IMR-90 (cell line): ENCODE results near the gene BSPRY. TPM values are rescaled to one million over a fixed set of nuclear protein-coding genes. Genes with fewer than 3 reads are reported as not detected.

Source experiments
- ATAC-seq: fragments of 200-7000 bp; cut with Tn5 transposase; 2 replicates; pipeline ENCODE4 v1.9.1; 2020; ENCODE audit warnings: low read depth, mild to moderate bottlenecking, moderate library complexity
- BruUV-seq: library from RNA; stranded (reverse); fragments of 400-500 nt; replicated peaks from 2 replicates; lab custom pipeline; 2021; lab: Mats Ljungman, UMichigan
- CTCF ChIA-PET: fragments of 300-600 bp; formaldehyde crosslinking; extraction: SDS; loops from one replicate; lab custom pipeline; 2021; ENCODE audit warnings: antibody characterized with exemption; lab: Yijun Ruan, JAX
- POLR2A ChIA-PET: fragments of 300-600 bp; sonication (Branson Sonifier 250); formaldehyde crosslinking; loops from one replicate; lab custom pipeline; 2022; ENCODE audit warnings: antibody characterized with exemption; ENCODE audit not compliant: unreplicated experiment; lab: Charles Lee
- DNase-seq: peaks from one replicate; pipeline ENCODE4 v3.0.0; 2013
- H2AFZ ChIP-seq: replicated peaks from 2 replicates; pipeline ENCODE3; 2013; ENCODE audit warnings: low read length, mild to moderate bottlenecking; ENCODE audit not compliant: poor library complexity
- H2AK5ac ChIP-seq: 2 replicates; pipeline ENCODE4 v1.6.1; 2013; ENCODE audit warnings: low read depth, low read length, inconsistent platforms
- H2AK9ac ChIP-seq: replicated peaks from 2 replicates; pipeline ENCODE3; 2013; ENCODE audit warnings: mild to moderate bottlenecking, low read depth, low read length, moderate library complexity; ENCODE audit not compliant: poor library complexity
- H2BK120ac ChIP-seq: 2 replicates; pipeline ENCODE4 v1.6.1; 2013; ENCODE audit warnings: low read depth, low read length, inconsistent platforms
- H2BK15ac ChIP-seq: 3 replicates; pipeline ENCODE4 v1.6.1; 2013; ENCODE audit warnings: low read depth, low read length, inconsistent platforms
- H2BK20ac ChIP-seq: 2 replicates; pipeline ENCODE4 v1.6.1; 2013; ENCODE audit warnings: low read depth, mild to moderate bottlenecking, inconsistent platforms, low read length, moderate library complexity
- H2BK5ac ChIP-seq: 2 replicates; pipeline ENCODE4 v1.6.1; 2013; ENCODE audit warnings: mild to moderate bottlenecking, low read depth, low read length, inconsistent platforms; ENCODE audit not compliant: poor library complexity, severe bottlenecking
- H3K14ac ChIP-seq: replicated peaks from 2 replicates; pipeline ENCODE4 v1.6.1; 2013; ENCODE audit warnings: low read depth, low read length, inconsistent platforms
- H3K18ac ChIP-seq: 2 replicates; pipeline ENCODE4 v1.6.1; 2013; ENCODE audit warnings: low read depth, low read length, control low read depth
- H3K23ac ChIP-seq: 2 replicates; pipeline ENCODE4 v1.6.1; 2013; ENCODE audit warnings: low read depth, low read length, inconsistent platforms
- H3K27ac ChIP-seq: 2 replicates; pipeline ENCODE4 v1.5.1; 2013; ENCODE audit warnings: mild to moderate bottlenecking, control low read depth, low read length; ENCODE audit not compliant: insufficient read depth
- H3K27me3 ChIP-seq: 2 replicates; pipeline ENCODE4 v1.6.1; 2013; ENCODE audit warnings: low read length; ENCODE audit not compliant: control insufficient read depth, insufficient read depth
- H3K36me3 ChIP-seq: 2 replicates; pipeline ENCODE4 v1.6.1; 2013; ENCODE audit warnings: low read length, mixed read lengths; ENCODE audit not compliant: control insufficient read depth, insufficient read depth
- H3K4ac ChIP-seq: 2 replicates; pipeline ENCODE4 v1.6.1; 2013; ENCODE audit warnings: low read depth, low read length, inconsistent platforms
- H3K4me1 ChIP-seq: 2 replicates; pipeline ENCODE4 v1.6.1; 2013; ENCODE audit warnings: low read length, mixed read lengths; ENCODE audit not compliant: control insufficient read depth, insufficient read depth
- H3K4me2 ChIP-seq: 2 replicates; pipeline ENCODE4 v1.6.1; 2013; ENCODE audit warnings: low read depth, mild to moderate bottlenecking, control low read depth, low read length, moderate library complexity
- H3K4me3 ChIP-seq: 2 replicates; pipeline ENCODE4 v1.5.1; 2013; ENCODE audit warnings: low read depth, mild to moderate bottlenecking, control low read depth, low read length, moderate library complexity; ENCODE audit not compliant: insufficient read depth
- H3K56ac ChIP-seq: 2 replicates; pipeline ENCODE4 v1.6.1; 2013; ENCODE audit warnings: low read length, inconsistent platforms; ENCODE audit not compliant: insufficient read depth; ENCODE audit errors: extremely low read depth
- H3K79me1 ChIP-seq, 2 experiments: 2 replicates each; pipeline ENCODE4 v1.6.1; 2013; ENCODE audit warnings: low read length in 2 of 2, inconsistent platforms in 1 of 2, low read depth in 1 of 2
- H3K9ac ChIP-seq: 2 replicates; pipeline ENCODE4 v1.6.1; 2013; ENCODE audit warnings: low read depth, low read length, control low read depth
- H3K9me1 ChIP-seq: 2 replicates; pipeline ENCODE4 v1.6.1; 2013; ENCODE audit warnings: low read length, inconsistent platforms; ENCODE audit not compliant: insufficient read depth
- H3K9me3 ChIP-seq: 2 replicates; pipeline ENCODE4 v1.6.1; 2013; ENCODE audit warnings: low read length; ENCODE audit not compliant: control insufficient read depth, insufficient read depth
- H4K20me1 ChIP-seq: 2 replicates; pipeline ENCODE4 v1.6.1; 2013; ENCODE audit warnings: low read length, inconsistent platforms; ENCODE audit not compliant: insufficient read depth
- H4K5ac ChIP-seq: 2 replicates; pipeline ENCODE4 v1.6.1; 2013; ENCODE audit warnings: mild to moderate bottlenecking, low read depth, low read length, control low read depth
- H4K8ac ChIP-seq, 2 experiments: 2 replicates each; pipeline ENCODE4 v1.6.1; 2013; ENCODE audit warnings: low read depth in 2 of 2, low read length in 2 of 2, control low read depth in 1 of 2, inconsistent platforms in 1 of 2
- H4K91ac ChIP-seq: 2 replicates; pipeline ENCODE4 v1.6.1; 2013; ENCODE audit warnings: low read depth, low read length, inconsistent platforms; ENCODE audit not compliant: insufficient read depth
- BHLHE40 ChIP-seq: fragments of 150-350 bp; IDR thresholded peaks from 2 replicates; pipeline ENCODE4 v1.6.1; 2016; ENCODE audit warnings: mild to moderate bottlenecking, low read depth, low read length
- CEBPB ChIP-seq: IDR thresholded peaks from 2 replicates; pipeline ENCODE4 v1.6.1; 2012; ENCODE audit warnings: low read depth, low read length, improper control_type of control experiment
- CHD1 ChIP-seq: IDR thresholded peaks from 2 replicates; pipeline ENCODE4 v1.6.1; 2012; ENCODE audit warnings: low read depth, low read length, improper control_type of control experiment
- FOS ChIP-seq: fragments of 150-350 bp; IDR thresholded peaks from 2 replicates; pipeline ENCODE4 v1.6.1; 2016; ENCODE audit warnings: low read depth, low read length
- MAFK ChIP-seq: IDR thresholded peaks from 2 replicates; pipeline ENCODE4 v1.6.1; 2012; ENCODE audit warnings: low read depth, low read length, improper control_type of control experiment
- MXI1 ChIP-seq: IDR thresholded peaks from 2 replicates; pipeline ENCODE4 v1.6.1; 2012; ENCODE audit warnings: low read depth, mild to moderate bottlenecking, low read length, moderate library complexity, borderline replicate concordance
- NFE2L2 ChIP-seq: fragments of 150-350 bp; IDR thresholded peaks from 2 replicates; pipeline ENCODE4 v1.6.1; 2016; ENCODE audit warnings: low read depth, mild to moderate bottlenecking, low read length
- POLR2A ChIP-seq: IDR thresholded peaks from 2 replicates; pipeline ENCODE4 v1.6.1; 2012; ENCODE audit warnings: mild to moderate bottlenecking, low read depth, low read length
- RAD21 ChIP-seq: IDR thresholded peaks from 2 replicates; pipeline ENCODE4 v1.6.1; 2012; ENCODE audit warnings: low read length, improper control_type of control experiment
- RCOR1 ChIP-seq: IDR thresholded peaks from 2 replicates; pipeline ENCODE4 v1.6.1; 2012; ENCODE audit warnings: mild to moderate bottlenecking, low read length, improper control_type of control experiment; ENCODE audit not compliant: insufficient replicate concordance
- RFX5 ChIP-seq: IDR thresholded peaks from 2 replicates; pipeline ENCODE4 v1.8.0; 2012; ENCODE audit warnings: low read depth, mild to moderate bottlenecking, low read length, moderate library complexity
- SMC3 ChIP-seq: fragments of 150-350 bp; IDR thresholded peaks from 2 replicates; pipeline ENCODE4 v1.6.1; 2016; ENCODE audit warnings: low read depth, mild to moderate bottlenecking, antibody characterized with exemption, low read length, moderate library complexity
- WGBS, 2 experiments: methylation state at CpG; one replicate each; pipeline versions ENCODE4 v1.1.5 to v1.1.7; 2013; ENCODE audit warnings: missing lambda C conversion rate in 2 of 2; ENCODE audit not compliant: insufficient read length in 1 of 2; ENCODE audit errors: extremely low coverage in 2 of 2; 5-methylcytosine and 5-hydroxymethylcytosine counted together
- dilution Hi-C: fragments of 300-500 bp; cut with HindIII; formaldehyde crosslinking; loops from one replicate; pipeline ENCODE4 v1.14.3; 2018; ENCODE audit warnings: low sequenced_read_pairs; ENCODE audit not compliant: unreplicated experiment
- in situ Hi-C: fragments of 300-500 bp; cut with MboI; formaldehyde crosslinking; loops from 3 replicates; pipeline ENCODE4 v1.14.3; 2019; ENCODE audit warnings: low sequenced_read_pairs, inconsistent platforms, mixed read lengths
- intact Hi-C: fragments of 100-400 bp; cut with micrococcal nuclease; formaldehyde crosslinking; loops from 2 replicates; pipeline ENCODE4 v1.10.0; 2022
- polyA plus RNA-seq, 3 experiments: library from polyadenylated mRNA; depleted of rRNA; stranded (reverse); fragments of >200 nt; gene quantifications; 2 replicates each; pipeline ENCODE4 v1.2.3, GENCODE V29; 2012; ENCODE audit warnings: low replicate concordance in 1 of 3
- total RNA-seq: library from RNA; depleted of rRNA; stranded (reverse); fragments of >200 nt; gene quantifications from 2 replicates; pipeline ENCODE4 v1.2.3, GENCODE V29; 2012
- TF ChIP-seq, protein P1 (sequence below): fragments of 150-350 bp; IDR thresholded peaks from 2 replicates; pipeline ENCODE4 v1.6.1; 2016; ENCODE audit warnings: low read depth, mild to moderate bottlenecking, low read length, moderate library complexity, borderline replicate concordance
- TF ChIP-seq, protein P2 (sequence below): conservative IDR thresholded peaks from 2 replicates; pipeline ENCODE4 v1.5.1; 2012; ENCODE audit warnings: mild to moderate bottlenecking, low read depth, low read length, improper control_type of control experiment

Gene BSPRY
- total and polyA plus RNA-seq, 2 of the 4 experiments (the other 2 are of a cell fraction) = not detected

DNA sequence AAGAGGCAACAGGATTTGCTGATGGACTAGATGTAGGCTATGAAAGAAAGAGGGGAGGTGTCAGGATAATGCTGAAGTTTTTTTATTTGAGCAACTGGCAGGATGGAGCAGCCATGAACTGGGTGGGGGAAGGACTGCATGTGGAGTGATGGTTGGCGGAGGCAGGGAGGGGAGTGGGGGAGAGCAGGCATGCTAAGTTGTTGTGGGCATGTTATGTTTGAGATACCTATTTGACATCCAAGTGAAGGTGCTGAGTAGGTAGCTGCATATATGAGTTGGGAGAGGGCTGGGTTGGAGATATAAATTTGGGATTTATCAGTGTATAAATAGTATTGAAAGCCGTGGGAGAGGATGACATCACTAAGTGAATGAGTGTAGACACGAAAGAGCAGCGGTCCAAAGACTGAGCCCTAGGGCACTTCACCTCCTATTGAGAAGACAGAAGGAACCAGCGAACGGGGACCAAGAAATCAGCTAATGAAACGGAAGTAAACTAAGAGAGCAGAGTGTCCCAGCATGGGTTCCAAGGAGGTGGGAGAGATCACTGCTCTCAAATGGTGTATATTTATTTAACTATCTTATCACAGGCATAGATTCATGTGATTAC is 7.4 kb downstream of the BSPRY start:
- ChIA-PET CTCF (no interaction called here), POLR2A (no interaction called here)
- Histone ChIP-seq H2AK5ac (no peak overlapping the region), H2AFZ (no peak overlapping the region), H3K27me3 (peaks cover 59% of the 10 kb centered on the region), H3K18ac (no peak overlapping the region), H2BK5ac (no peak overlapping the region), H3K36me3 (no peaks in the 10 kb centered on the region), H3K4me2 (no peak overlapping the region), H3K9ac (no peak overlapping the region), H3K9me1 (peaks cover 3% of the 10 kb centered on the region; the same call in 1 of the 2 replicates), H2BK20ac (no peak overlapping the region), H2BK120ac (no peak overlapping the region), H2AK9ac (no peak overlapping the region), H4K91ac (no peak overlapping the region), H4K5ac (no peak overlapping the region), H4K20me1 (no peaks in the 10 kb centered on the region), H3K14ac (no peak overlapping the region), H3K27ac (no peak overlapping the region), H3K79me1 (no peaks in the 10 kb centered on the region), H3K4ac (no peak overlapping the region), H3K23ac (no peak overlapping the region), H3K4me1 (no peaks in the 10 kb centered on the region), H3K9me3 (no peaks in the 10 kb centered on the region), H2BK15ac (no peak overlapping the region), H3K56ac (no peak overlapping the region), H3K4me3 (no peak overlapping the region), H4K8ac (no peak overlapping the region)
- dilution Hi-C loops = no loop called here
- TF ChIP-seq RCOR1 (no peak), MXI1 (no peak), RFX5 (no peak), SMC3 (no peak), MAFK (no peak), CEBPB (no peak), NFE2L2 (no peak), POLR2A (no peak), CHD1 (no peak), FOS (no peak), BHLHE40 (no peak), RAD21 (no peak)
- TF ChIP-seq, protein P1, sequence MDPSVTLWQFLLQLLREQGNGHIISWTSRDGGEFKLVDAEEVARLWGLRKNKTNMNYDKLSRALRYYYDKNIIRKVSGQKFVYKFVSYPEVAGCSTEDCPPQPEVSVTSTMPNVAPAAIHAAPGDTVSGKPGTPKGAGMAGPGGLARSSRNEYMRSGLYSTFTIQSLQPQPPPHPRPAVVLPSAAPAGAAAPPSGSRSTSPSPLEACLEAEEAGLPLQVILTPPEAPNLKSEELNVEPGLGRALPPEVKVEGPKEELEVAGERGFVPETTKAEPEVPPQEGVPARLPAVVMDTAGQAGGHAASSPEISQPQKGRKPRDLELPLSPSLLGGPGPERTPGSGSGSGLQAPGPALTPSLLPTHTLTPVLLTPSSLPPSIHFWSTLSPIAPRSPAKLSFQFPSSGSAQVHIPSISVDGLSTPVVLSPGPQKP = no peak
- TF ChIP-seq, protein P2, sequence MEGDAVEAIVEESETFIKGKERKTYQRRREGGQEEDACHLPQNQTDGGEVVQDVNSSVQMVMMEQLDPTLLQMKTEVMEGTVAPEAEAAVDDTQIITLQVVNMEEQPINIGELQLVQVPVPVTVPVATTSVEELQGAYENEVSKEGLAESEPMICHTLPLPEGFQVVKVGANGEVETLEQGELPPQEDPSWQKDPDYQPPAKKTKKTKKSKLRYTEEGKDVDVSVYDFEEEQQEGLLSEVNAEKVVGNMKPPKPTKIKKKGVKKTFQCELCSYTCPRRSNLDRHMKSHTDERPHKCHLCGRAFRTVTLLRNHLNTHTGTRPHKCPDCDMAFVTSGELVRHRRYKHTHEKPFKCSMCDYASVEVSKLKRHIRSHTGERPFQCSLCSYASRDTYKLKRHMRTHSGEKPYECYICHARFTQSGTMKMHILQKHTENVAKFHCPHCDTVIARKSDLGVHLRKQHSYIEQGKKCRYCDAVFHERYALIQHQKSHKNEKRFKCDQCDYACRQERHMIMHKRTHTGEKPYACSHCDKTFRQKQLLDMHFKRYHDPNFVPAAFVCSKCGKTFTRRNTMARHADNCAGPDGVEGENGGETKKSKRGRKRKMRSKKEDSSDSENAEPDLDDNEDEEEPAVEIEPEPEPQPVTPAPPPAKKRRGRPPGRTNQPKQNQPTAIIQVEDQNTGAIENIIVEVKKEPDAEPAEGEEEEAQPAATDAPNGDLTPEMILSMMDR = no peak
- ATAC-seq = no peak
- DNase-seq = no peak
- BruUV-seq = no TSS peak
- WGBS, 2 experiments = 50% methylated on average over 4 of the region's 7 CpGs; no CpG with 5 or more reads in 1 of the 2 experiments
- intact Hi-C loops = no loop called here
- in situ Hi-C loops = no loop called here
